ENCODE measurements around the gene ZYG11A.
"Not testable (repeated sequence)": the region's sequence is repeated elsewhere in the genome, so short reads cannot be mapped to it uniquely, and the experiment has no call there.

ZYG11A gene

DNA sequence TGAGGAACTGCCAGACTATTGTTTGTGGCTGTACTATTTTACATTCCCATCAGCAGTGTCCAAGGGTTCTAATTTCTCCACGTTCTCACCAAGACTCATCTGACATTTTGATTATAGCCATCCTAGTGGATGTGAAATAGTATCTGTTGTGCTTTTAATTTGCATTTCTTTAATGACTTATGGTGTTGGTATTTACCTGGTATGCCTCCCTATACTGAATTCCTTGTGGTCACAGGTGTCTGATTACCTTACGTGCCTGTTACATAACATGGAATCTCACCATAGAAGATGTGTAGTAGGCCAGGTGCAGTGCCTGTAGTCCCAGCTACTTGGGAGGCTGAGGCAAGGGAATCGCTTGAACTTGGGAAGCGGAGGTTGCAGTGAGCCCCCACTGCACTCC is 13.5 kb downstream of the ZYG11A start:
- DNase-seq (ENCODE audit: insufficient read length, low spot score) (no peak), FAIRE-seq (no peak)
- TF ChIP-seq, protein P1, sequence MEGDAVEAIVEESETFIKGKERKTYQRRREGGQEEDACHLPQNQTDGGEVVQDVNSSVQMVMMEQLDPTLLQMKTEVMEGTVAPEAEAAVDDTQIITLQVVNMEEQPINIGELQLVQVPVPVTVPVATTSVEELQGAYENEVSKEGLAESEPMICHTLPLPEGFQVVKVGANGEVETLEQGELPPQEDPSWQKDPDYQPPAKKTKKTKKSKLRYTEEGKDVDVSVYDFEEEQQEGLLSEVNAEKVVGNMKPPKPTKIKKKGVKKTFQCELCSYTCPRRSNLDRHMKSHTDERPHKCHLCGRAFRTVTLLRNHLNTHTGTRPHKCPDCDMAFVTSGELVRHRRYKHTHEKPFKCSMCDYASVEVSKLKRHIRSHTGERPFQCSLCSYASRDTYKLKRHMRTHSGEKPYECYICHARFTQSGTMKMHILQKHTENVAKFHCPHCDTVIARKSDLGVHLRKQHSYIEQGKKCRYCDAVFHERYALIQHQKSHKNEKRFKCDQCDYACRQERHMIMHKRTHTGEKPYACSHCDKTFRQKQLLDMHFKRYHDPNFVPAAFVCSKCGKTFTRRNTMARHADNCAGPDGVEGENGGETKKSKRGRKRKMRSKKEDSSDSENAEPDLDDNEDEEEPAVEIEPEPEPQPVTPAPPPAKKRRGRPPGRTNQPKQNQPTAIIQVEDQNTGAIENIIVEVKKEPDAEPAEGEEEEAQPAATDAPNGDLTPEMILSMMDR (IDR thresholded peaks at IDR 0.05; ENCODE audit: insufficient read depth, missing control alignments): no peak

DNA sequence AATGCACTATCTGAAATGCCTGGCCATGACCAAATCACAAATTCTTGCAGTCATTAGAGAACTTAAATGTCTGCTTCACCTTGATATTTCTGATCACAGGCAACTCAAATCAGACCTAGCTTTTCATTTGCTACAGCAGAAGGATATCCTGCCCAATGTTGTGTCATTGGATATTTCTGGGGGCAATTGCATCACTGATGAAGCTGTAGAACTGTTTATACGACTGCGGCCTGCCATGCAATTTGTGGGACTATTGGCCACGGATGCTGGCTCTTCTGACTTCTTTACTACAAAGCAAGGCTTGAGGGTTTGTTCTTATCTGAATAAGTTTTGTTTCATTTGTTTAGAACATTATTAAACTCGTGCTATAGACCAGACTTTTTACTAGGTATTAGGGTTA is 14.9 kb downstream of the ZYG11A start:
- DNase-seq (ENCODE audit: insufficient read length, low spot score) (no peak), FAIRE-seq (no peak)
- TF ChIP-seq, protein P1 (IDR thresholded peaks at IDR 0.05; ENCODE audit: insufficient read depth, missing control alignments): no peak

DNA sequence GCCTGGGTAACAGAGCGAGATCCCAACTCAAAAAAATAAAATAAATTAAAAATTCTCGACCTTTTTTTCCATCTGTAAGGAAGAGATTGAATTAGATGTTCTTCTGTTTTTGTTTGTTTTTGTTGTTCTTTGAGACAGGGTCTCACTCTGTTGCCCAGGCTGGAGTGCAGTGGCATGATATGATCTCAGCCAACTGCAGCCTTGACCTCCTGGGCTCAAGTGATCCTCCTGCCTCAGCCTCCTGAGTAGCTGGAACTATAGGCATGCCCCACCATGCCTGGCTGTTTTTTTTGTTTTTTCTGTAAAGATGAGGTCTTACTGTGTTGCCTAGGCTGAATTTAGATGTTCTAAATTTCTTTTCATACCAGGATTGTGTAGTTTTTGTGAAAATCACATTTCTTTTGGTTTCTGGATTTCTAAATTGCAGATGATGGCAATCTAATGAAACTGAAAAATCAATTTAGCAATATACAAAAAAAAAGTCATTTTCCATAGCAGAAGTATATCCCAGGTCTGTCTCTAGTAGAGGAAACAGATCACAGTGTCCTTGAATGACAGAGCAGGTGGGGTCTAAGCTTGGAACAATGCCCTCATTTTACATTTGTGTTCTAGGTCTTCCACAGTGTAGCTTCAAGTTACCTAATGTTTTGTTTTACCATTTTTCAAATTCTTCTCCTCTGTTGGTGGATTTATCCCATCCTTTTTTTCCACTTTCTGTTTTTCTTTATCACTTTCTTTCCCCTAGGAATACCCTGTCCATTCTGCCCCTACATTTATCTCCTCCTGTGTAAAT is 20.3 kb downstream of the ZYG11A start:
- TF ChIP-seq, protein P1 (IDR thresholded peaks at IDR 0.05; ENCODE audit: insufficient read depth, missing control alignments): no peak
- FAIRE-seq (no peak), DNase-seq (ENCODE audit: insufficient read length, low spot score) (no peak)

DNA sequence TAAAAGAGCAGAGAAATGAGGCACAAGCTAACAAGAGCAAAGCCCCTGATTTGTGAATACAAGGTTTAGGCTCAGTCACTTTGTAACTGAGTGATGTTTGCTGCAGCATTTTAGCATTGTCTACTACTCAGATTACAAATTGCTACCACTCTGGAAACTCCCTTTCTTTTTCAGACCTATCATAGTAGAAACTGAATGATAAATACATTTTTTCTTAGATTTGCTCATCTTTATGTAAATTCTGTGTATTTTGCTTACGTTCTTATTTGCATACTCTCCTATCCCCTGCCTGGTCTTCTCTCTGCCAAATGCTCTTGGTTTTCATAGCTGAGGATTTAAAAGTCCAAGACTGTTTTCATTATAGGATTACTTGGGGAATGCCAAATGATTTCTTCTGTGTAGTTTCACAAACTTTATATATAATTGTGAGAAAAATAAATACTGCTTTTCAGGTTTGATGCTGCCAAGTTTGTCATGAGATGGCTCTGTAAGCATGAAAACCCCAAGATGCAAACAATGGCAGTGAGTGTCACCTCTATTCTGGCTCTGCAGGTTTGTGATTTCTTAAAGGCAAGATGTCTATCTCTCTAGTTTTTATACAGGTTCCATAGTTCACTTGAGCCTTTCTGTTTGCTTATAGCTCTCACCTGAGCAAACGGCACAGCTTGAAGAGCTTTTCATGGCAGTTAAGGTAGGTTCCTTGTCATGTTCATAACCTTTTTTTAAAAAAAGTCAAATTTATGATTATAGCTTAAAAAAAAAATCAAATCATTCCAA is 24.7 kb downstream of the ZYG11A start:
- TF ChIP-seq, protein P1 (IDR thresholded peaks at IDR 0.05; ENCODE audit: insufficient read depth, missing control alignments): no peak
- DNase-seq (ENCODE audit: insufficient read length, low spot score): no peak
- no peak for FAIRE-seq

DNA sequence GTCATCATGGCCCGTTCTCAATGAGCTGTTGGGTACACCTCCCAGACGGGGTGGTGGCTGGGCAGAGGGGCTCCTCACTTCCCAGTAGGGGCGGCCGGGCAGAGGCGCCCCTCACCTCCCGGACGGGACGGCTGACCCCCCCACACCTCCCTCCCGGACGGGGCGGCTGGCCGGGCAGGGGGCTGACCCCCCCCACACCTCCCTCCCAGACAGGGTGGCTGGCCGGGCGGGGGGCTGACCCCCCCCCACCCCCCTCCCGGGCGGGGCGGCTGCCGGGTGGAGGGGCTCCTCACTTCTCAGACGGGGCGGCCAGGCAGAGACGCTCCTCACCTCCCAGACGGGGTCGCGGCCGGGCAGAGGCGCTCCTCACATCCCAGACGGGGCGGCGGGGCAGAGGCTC is 27.2 kb downstream of the ZYG11A start:
- not testable (repeated sequence) for FAIRE-seq; DNase-seq (ENCODE audit: insufficient read length, low spot score)

DNA sequence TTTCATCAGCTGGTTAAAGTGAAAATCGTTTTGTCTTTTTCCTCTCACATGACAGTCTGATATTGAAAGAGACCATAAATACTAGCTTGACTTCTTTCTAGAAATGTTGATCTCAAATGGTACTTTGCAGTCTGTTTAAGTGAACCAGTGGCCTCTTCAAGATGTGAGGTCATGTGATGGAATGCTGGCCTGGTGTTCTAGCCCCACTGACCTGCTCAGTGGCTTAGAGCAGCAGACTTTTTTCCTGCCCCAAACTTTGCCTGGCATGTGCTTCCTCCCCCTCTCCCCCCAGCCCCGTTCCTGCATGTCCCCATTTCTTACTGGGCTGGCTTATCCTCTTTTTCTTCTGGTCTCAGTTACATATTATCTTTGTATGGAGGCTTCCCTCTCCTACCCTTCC is 34.3 kb downstream of the ZYG11A start:
- DNase-seq (ENCODE audit: insufficient read length, low spot score) (no peak), FAIRE-seq (no peak)
- TF ChIP-seq, protein P1 (IDR thresholded peaks at IDR 0.05; ENCODE audit: insufficient read depth, missing control alignments): no peak

DNA sequence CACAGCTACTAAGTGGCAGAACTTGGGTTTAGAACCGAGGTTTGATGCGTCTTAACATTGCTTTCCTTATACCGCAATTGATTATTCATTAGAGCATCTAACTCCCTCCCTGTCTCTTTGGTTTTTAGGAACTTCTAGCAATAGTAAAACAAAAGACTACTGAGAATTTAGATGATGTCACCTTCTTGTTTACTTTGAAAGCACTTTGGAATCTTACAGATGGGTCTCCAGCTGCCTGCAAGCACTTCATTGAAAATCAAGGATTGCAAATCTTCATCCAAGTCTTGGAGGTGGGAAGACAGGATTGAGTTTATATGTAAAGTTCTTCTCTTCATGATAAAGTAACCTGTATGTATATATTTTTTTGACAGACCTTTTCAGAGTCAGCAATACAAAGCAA is 35.0 kb downstream of the ZYG11A start:
- TF ChIP-seq, protein P1 (IDR thresholded peaks at IDR 0.05; ENCODE audit: insufficient read depth, missing control alignments): no peak
- FAIRE-seq (no peak), DNase-seq (ENCODE audit: insufficient read length, low spot score) (no peak)
